HG02623 (cell line): Measurements from ENCODE around the gene IRS1.
A peak's percentile ranks its signal among the peaks of the same experiment; 100 is the strongest.

Source experiments
- ATAC-seq: cut with Tn5 transposase; IDR thresholded peaks from one replicate; pipeline ENCODE4 v1.9.1; 2021; ENCODE audit warnings: moderate library complexity; ENCODE audit not compliant: unreplicated experiment

Gene IRS1

DNA sequence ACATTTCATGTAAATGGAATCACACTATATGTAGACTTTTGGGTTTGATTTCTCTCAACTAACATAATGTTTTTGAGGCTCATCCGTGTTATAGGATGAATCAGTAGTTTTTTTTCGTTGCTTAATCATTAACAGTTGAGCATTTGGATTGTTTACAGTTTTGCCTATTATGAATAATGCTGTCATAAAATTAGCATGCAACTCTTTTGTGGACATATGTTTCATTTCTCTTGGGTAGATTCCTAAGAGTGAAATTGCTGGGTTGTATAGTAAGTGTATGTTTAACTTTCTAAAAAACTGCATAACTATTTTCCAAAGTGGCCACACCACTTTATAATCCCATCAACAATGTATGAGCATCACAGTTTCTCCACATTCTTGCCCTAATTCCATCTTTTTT is 28.6 kb upstream of the IRS1 start:
- ATAC-seq: no peak

DNA sequence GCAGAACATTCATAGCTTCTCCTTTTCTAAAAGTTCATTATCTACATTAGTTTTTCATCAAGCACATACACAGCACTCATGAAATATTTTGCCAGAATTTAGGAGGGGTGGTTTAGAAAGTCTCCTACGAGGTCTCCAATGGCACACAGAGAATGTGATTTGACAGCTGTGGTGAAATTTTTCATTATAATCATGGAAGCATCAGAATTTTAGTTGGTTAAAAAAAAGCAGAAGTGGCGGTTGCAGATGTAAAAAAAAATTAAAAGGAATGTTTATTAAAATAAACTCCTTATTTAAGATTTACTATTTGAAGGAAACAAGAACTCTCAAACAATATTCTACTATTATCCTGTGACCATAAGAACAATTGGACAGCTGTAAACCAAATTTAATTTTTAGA is 25.4 kb upstream of the IRS1 start:
- ATAC-seq: no peak

DNA sequence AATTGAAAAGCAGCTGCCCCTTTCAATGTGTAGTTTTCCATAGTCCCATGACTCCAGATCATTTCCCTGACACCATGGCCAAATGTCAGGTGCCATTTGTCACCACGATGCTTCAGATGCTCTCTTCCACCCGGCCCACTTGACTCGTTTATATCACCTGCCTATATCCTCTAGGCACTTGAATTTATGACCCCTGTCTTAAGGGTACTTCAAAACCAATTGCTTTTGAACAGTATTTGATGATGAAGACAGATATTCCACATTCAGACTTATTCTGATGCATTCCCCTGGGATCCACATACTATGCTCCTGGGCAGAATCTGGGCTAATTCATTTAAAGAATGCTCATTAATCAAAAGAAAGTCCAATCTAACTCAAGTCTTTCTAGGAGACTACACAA is 19.3 kb upstream of the IRS1 start:
- no peak for ATAC-seq

DNA sequence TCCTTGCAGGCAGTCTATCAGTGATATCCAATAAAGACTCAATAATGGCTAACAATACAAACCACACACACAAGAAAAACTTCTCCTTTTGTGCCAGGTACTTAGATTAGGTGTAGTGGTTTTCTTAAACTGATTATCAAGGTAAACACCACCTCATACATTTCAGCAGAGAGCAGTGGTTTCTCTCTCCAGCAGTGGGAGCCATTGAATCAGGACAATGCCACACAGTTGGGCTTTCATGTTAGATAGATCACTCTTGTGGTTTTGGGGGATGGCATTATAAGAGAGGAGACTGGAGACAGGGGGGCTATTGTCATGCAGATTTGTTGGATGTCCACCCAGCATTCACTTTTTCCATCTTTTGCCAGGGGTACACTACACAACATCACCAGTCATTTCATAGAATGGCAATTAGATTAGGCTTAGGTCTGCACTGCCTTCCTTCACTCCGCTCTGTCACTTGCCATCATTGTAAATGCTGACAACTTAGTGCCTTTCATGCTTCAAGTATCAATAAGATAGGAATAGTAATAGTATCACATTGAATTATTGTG is 13.6 kb upstream of the IRS1 start:
- ATAC-seq: no peak

DNA sequence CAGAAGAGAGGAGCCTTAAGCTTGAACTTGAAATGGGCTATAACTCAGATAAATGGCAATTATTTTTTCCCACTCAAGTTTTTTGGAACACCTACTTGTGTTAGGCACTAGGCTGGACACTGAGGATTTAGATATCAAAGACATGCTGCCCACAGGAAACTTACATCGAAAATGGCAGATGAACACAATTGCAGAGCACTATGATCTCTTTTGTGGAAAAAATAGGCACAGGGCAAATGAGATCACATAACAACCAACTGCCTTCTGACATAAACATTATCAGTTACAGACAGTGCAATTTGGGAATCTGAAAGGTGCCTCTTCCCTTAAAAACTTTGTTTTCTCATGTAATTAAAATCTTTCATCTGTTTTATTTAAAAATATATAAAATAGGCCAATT is 3.8 kb upstream of the IRS1 start:
- ATAC-seq: no peak

DNA sequence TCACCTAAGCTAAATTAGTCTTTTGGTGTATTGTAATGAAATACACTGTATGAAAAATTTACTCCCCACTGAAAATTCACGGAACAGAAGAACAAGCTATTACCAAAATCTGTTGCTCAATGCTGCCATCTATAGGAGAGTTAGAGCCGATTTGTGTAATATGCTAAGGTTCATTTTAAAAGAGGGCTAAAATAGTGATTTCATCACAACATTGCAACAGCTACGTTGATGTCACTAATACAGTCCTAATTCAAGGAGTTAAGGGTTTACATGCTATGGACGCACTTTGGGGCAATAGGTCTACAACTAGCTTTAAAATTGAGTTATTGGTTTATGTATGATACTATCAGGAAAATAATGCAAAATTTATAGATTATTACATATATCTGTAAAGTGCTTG is 3.0 kb upstream of the IRS1 start:
- ATAC-seq: no peak

DNA sequence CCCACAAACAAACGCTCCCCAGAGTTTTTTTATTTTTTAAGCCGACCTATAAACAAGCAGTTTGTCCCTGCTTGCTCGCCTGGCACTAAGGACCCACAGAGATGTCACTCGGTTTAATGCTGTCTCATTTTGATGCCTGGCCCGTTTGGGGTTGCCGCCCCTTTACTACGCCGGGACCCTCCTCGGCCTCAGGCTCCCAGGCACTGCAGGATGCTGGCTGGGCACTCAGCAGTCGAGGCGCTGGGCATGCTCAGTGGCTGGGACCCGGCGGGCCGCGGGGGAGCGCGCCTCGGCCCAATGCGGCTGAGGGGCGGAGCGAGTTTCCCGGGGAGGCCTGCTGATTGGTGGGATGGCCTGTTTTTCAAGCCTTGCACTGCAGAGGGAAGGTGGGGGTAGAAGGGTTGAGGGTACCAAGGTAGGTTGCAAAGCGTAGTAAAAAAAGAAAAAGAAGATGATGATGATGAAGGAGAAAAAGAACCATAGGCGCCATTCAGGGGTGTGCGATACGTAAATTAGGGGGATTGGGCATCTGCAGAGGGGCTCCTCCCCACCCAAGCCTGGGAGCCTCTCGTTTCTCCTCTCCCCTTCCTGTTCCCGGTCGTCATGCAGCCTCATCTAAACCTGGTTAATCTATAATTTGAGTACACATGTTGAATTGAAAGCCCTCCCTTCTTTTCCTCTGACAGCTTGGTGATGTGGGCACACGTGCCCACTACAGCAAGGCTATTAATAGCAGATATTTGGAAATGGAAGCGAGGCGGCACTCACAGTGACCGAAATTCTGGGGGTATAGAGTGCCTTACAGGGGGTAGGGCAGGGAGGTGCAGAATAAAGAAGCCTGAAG is 1.5 kb upstream of the IRS1 start:
- peak; percentile 78 for ATAC-seq

DNA sequence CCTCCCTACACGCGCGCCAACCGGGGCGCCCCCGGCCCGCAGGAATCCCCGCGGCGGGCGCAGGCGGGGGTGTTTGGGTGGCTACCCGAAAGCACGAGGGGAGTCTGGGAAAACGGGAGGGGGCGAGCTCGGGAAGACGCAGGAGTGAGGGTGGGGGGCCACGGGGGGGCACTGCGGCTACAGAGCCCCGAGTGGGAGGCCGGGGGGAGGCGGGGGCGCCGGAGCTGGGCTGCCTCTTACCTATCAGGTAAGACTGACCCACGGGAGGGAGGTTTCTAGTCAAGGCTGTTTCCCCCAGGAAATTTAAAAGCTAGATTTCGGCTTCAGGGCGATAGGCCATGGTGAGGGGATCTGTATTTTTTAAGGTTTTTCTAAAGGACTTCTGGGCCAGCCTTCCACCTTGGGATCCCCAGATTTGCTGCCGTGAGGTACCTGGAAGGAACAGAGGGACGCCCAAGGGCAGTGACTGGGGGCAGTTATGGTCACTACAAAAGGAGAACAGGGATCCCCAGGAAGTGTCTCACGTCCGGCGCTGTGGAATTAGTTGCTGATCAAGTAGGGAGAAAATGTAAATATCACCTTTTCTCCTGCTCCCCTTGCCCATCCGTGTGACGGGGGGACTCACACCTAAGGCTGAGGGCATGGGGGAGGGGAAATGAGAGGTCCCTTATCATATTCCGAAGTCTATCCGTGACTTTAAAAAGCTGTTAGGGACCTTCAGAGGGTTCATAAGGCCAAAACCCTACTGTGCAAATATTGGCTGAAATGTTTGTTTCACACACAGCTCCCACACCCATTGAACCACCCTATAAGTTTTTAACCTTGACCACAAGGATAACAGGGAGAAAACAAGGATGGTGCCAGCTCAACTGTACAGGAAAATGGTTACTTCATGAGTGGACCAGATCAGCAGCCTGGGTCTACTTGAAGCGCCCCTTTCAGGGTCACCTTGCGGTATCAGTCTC is 638 bp upstream of the IRS1 start:
- no peak for ATAC-seq

DNA sequence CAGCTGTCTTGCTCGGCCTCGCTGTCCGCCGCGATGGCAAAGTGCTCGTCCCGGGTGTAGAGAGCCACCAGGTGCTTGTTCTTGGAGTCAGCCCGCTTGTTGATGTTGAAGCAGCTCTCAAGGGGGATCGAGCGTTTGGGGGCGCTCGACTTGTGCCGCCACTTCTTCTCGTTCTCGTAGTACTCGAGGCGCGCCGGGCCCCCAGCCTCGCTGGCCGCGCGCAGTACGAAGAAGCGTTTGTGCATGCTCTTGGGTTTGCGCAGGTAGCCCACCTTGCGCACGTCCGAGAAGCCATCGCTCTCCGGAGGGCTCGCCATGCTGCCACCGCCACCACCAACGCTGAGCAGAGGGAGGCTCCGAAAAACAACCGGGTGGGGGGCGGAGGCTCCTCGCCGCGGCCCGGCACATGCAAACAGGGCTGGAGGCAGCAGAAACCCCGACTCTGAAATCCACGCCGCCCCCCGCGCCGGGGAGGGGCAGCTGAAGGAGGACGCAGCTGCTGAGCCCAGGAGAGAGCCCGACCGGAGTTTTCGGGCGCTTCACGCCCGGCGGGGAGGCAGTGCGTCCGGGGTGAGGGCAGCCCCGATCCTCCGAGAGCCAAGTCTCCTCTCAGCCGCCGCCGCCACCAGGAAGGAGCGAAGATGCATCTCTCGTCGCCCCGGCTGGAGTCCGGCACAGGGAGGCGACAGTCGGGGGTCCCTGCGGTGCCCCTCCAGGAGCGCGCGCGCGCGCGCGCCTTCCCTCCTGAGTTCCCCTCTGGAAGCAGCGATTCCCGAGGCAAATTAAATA is 1.0 kb downstream of the IRS1 start:
- ATAC-seq: peak; percentile 18

DNA sequence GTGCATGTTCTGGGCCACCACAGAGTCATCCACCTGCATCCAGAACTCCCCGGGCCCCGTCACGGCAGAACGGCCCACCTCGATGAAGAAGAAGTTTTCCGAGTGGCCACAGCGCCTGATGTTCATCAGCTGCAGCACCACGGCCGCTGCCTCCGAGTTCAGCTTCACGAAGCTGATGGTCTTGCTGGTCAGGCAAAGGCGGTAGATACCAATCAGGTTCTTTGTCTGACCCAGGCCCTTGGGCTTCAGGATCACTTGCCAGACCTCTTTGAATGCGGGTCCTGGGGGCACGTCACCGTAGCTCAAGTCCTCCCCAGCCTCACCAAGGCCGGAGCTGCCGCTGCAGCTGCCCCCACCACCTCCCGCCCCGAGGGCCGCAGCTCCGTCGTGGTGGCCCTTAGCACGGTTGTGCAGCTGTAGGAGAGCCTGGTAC is 1.6 kb downstream of the IRS1 start:
- no peak for ATAC-seq

DNA sequence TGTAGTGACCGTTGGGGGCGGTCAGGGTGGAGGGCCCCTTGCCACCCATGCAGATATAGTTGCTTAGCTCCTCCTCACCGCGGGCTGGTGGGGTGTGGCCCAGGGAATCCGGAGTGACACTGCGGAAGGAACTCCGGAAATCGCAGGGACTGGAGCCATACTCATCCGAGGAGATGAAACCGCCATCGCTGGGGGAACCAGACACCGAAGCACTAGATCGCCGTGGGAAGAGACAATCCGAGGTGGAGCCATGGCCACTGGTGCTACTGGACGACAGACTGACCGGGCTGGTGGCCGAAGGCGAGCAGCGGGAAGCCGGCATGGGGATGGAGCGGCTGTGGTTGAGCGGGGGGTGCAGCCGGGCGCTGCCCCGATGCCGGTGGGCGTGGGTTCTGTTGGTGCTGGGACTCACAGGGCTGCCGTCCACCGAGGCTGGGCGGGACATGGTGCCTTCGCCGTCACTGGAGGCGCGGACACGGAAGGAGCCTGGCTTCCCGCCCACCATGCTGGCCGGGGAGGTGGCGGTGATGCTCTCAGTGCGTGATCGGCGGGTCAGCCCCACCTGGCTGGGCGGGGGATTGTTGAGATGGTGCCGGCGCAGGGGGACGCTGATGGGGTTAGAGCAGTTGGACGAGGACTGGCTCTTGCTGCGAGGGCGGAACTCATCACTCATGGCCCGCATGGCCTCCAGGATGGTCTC is 2.2 kb downstream of the IRS1 start:
- ATAC-seq: no peak

DNA sequence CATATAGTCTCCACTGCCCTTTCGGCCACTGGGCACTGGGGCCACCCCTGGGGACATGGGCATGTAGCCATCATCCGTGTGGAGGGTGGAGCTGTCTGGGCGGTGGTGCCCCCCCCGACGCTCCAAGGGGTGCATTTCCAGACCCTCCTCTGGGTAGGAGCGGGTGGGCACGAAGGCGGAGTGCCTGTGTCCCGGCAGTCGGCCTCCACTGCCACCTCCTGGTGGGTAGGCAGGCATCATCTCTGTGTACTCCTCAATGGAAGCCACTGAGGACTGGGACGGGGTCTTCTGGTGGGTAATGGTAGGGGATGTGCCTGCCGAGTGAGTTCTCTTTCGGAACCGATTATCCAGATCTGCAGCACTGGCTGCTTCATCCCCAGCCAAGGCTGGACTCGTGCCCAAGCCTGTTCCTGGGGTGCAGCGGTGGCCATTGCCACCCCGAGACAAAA is 2.8 kb downstream of the IRS1 start:
- ATAC-seq: no peak

DNA sequence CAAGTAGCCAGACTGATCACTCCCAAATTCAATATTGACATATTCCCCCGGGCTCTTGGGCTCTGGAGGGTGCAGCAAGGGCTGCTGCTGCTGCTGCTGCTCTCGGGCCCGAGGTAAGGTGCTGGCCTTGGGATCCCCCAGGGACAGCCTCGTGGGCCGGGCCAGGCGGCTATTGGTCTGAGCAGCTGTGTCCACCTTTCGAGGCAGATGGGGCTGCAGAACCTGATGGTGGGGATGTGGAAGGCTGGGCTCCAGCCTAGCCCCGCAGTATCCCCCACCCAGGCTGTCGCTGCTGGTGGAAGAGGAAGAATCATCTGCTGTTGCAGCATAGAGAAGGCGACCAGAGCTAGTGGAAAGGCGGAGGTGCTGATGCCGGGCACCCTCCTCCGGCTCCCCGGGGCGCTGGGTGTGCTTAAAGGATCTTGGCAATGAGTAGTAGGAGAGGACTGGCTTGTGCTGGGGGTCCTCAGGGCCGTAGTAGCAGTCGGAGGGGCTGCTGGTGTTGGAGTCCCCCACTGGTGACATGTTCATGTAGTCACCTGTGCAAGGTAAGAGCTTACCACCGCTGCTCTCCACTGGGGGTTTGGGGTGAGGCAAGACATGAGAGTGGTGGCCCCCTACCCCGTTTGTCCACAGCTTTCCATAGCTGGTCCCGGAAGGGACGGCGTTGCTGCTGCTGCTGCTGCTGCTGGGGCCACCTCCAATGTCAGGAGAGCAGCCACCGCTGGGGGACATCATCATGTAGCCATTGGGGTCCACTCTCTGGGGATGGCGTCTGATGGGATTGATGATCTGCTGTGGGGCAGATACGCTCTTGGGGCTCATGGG is 3.4 kb downstream of the IRS1 start:
- ATAC-seq: no peak

DNA sequence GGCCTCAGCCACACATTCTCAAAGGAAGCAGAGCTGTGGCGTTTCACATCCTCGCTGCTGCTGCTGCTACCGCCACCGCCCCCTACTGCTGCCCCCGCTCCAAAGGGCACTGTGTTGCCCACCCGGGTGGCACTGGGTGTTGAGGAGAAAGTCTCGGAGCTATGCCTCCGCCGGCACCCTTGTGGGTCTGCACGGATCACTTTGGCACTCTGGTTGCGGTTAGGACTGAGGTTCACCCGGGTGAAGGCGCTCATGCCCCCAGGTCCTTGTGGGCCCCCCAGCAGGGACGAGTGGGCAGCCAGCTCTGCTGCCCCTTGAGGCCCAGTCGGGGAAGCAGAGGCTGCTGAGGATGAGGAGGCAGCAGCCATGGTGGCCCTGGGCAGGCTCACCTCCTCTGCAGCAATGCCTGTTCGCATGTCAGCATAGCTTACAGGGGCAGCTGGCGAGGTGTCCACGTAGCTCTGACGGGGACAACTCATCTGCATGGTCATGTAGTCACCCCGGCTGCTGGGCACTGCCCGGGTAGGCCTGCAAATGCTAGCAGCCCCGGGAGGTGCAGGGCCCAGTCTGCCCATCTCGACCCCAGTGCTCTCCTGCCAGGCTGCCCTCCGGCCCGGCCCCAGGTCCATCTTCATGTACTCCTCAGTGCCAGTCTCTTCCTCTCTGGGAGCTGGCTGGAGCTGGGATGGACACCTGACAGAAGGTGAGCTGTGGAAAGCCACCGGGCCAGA is 4.2 kb downstream of the IRS1 start:
- no peak for ATAC-seq

DNA sequence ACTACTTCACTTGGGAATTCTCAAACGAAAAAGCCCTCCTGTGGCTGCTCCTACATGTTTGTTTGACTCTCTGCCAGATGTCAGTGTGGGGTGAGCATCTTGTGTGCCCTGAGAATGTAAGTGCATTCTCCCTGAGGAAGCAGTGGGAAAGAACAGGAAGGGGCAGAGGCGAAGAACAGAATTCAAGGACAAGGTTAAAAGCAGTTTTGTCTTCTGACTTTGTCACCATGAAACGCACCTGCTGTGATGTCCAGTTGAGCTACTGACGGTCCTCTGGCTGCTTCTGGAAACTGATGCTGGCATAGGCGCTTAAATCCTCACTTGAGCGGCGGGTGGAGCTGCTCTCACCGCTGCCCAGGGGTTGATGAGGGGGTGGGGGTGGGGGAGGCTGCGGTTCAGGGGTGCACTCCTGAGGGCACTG is 4.9 kb downstream of the IRS1 start:
- no peak for ATAC-seq

DNA sequence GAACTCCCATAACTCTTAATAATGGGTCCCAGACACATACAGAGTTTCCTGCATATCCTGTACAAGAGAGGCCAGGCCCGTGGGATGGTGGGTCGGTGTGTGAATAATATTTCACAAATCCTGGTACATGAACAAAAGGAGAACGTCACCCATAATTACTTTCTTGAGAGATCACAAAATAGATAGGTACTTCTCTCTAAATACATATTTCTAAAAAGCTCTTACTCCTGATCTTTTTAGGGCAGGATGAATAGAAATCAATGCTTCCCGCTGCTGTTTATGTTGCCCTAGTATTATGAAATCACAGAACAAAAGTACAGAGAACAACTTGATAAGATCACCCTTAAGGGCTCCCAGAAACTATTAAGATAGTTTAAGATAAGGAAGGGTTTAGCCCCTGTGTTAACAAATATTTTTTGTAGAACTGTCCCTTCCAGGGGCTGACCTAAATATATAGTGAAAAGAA is 5.4 kb downstream of the IRS1 start:
- no peak for ATAC-seq

DNA sequence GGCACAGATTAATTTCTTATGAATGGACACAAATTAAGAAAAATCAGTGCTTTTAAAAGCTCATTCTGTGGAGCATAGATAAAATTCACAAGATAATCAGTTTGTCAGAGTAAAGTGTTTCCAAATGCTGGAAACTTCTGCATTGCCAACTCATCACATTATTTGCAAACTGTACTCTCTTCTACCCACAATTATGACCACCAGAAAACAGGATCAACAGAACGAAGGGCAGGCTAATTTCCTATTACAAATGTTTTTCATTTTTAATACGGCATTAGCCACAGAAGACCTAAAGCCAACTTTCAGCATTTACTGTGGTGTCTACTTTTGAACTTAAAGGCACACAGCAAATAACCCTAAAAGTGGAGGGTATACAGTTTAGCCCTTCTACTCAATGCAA is 6.0 kb downstream of the IRS1 start:
- ATAC-seq: no peak

DNA sequence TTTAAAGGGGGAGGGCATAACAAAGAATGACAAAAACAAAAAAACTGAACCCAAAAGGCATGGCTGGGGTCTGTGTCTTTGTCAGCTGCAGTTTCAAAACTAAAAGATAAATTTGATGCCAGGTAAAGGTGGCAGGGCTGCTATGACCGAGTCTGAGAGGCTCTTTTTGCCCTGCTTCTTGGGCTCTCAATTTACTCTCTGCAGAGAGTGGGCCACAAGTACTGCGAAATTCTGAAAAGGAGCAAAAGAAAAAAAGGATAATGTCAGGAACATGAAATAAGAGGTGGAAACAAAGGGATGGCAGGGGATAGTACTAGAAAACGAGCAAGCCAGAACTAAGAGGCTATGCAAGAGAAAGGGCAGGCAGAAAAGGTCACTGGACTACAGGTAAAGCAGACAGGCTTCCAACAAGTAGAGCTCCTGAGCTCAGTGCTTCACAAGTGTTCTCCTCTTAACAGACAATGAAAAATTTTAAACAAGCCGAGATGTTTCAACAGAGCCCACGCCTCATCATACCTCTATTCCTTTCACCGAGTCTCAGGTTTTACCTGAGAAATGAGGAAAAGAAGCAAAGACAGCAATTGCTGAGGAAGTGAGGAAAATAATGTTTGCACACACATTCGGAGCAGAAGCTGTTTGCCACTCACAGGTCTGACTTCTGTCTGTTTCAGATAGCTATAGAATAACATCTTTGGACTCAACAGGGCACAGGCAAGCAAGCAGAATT is 7.3 kb downstream of the IRS1 start:
- no peak for ATAC-seq
